GM18511 (cell line): ENCODE data around the gene SLC39A11.
A peak's percentile ranks its signal among the peaks of the same experiment; 100 is the strongest.
"Not testable (repeated sequence)": the region's sequence is repeated elsewhere in the genome, so short reads cannot be mapped to it uniquely, and the experiment has no call there.

Experiments used
- ATAC-seq: cut with Tn5 transposase; IDR thresholded peaks from one replicate; pipeline ENCODE4 v1.9.1; 2021; ENCODE audit warnings: mild to moderate bottlenecking, moderate library complexity; ENCODE audit not compliant: unreplicated experiment

SLC39A11 gene

DNA sequence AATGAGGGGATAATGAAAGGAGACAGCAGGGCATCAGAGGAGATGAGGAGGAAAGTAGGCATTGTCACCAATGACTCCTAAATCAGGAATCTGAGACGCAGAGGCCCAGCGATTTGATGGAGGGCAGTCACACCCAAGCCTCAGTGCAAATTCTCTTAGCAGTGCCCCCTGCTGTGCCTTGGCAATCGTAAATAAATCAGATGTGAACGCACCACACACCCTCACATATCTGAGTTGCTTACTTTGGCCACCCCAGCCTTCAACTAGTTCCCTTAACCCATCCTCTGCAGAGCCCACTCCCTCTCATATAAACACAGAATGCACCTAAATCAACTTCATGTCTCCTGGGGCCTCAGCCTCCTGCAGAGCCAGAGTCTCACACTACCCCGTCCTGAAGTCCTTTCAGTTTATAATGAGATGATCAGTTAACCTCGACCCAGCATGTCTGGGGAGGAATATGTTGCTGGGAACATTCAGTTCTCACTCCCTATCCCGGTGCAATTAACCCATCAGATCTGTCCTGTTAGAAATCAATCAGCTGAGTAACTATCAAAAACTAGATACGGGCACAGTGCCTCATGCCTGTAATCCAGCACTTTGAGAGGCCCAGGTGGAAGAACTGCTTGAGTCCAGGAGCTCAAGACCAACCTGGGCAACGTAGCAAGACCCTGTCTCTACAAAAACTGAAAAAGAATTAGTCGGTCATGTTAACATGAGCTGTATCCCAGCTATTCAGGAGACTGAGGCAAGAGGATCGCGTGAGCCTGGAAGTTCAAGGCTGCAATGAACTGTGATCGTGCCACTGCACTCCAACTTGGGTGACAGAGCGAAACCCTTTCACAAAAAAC lies 78.4 kb downstream of the SLC39A11 start:
- no peak for ATAC-seq

DNA sequence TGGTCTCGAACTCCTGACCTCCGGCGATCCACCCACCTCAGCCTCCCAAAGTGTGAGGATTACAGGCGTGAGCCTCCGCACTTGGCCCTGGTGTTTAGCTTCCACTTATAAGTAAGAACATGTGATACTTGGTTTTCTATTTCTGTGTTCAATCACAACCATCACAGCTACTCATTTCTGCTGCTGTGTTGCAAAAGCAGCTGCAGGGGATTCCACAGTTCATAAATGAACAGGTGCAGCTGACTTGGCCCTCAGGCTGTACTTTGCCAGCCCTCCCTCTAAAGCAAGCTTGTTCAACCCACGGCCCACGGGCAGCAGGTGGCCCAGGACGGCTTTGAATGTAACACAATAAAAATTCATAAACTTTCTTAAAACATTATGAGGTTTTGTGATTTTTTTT lies 79.2 kb downstream of the SLC39A11 start:
- ATAC-seq = peak; percentile 60

- ATAC-seq = no peak
These were observed 81.4 kb downstream of the SLC39A11 start for GRCh38 chr17:73011016-73011486.

DNA sequence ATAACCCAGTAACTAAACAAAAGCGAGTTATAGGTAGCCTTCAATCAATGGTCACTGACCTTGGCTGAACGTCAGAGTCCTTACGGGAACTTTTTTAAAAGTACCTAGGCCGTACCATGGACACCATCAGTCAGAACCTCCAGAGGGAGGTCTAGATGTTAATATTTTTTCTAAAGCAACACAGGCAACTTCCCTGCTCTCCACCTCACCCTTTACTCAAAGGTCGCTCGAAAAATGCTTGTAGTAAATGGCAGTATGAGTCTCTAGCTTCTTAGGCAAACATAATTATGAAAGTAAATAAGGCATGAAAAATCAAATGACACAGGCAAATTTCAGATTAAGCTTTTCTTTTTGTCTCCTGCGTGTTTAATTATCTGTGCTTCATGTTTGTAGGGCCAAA lies 82.1 kb downstream of the SLC39A11 start:
- no peak for ATAC-seq

DNA sequence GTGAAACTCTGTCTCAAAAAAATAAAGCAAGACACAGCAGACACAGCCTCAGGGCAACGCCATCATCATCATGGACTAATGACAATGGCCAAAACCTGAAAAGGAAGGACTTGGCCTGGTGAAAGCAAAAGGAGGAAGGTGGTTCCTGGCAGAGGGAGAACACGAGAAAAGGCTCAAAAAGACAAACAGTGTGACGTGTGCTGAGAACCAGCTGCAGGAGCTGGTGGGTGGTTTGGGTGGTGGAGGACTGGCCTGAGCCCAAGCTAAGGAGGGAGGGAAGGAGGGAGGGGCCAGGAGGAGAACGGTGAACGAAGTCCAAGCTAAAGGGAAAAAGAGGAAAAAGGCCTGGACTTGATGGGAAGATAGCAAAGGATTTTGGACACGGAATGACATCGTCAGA lies 85.1 kb downstream of the SLC39A11 start:
- ATAC-seq = no peak

GRCh38 chr17:73005360-73005759 lies 87.1 kb downstream of the SLC39A11 start:
- ATAC-seq = no peak

GRCh38 chr17:73003487-73003886 lies 89.0 kb downstream of the SLC39A11 start:
- no peak for ATAC-seq

GRCh38 chr17:73000832-73001231 lies 91.7 kb downstream of the SLC39A11 start:
- ATAC-seq = no peak

- not testable (repeated sequence) for ATAC-seq
These were observed 93.0 kb downstream of the SLC39A11 start for GRCh38 chr17:72999474-72999873.

- ATAC-seq = no peak
These were observed 94.1 kb downstream of the SLC39A11 start for GRCh38 chr17:72998343-72998742.

- ATAC-seq = no peak
These were observed 94.9 kb downstream of the SLC39A11 start for GRCh38 chr17:72997559-72997958.

GRCh38 chr17:72996791-72997190 lies 95.7 kb downstream of the SLC39A11 start:
- no peak for ATAC-seq

DNA sequence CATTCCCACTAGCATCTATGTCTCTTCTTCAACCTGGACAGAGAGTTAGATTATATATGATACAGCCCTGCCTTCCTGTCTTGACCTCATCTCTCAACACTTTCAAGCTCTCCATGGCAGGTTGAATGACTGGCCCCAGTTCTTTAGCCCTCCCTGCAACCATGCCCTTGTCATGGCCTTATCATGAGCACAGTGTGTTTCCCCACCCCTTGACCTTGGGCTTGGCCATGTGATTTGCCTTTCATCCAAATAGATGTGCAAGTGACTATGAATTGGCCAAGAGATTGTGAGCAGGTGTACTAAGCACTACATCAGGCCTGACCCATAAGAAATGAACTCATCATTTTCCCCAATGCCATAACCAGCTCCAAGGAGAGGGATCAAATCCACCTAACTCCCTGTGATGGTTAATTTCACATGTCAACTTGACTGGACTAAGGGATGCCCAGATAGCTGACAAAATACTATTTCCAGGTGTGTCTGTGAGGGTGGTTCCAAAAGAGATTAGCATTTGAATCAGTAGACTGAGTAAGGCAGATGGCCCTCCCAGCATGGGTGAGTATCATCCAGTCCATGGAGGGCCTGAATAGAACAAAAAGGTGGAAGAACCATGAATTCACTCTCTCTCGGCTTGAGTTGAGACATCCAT lies 97.4 kb downstream of the SLC39A11 start:
- ATAC-seq = no peak

- not testable (repeated sequence) for ATAC-seq
These were observed 99.6 kb downstream of the SLC39A11 start for GRCh38 chr17:72992783-72993467.

DNA sequence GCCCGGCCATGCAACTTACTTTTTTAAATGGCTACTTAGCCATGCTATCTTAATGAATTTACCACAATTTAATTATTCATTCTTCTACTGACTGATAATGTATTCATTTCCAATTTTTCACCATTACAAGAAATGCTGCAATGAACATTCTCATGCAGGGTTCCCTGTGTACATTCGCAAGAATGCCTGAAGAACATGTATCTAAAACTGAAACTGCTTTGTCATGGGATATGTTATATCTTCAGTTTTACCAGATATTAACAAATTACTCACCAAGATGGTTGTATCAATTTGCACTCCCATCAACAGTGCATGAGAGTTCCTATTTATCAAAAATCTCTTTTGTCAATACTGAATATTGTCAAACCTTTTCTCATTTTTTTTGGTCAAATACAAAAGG lies 100.8 kb downstream of the SLC39A11 start:
- no peak for ATAC-seq

DNA sequence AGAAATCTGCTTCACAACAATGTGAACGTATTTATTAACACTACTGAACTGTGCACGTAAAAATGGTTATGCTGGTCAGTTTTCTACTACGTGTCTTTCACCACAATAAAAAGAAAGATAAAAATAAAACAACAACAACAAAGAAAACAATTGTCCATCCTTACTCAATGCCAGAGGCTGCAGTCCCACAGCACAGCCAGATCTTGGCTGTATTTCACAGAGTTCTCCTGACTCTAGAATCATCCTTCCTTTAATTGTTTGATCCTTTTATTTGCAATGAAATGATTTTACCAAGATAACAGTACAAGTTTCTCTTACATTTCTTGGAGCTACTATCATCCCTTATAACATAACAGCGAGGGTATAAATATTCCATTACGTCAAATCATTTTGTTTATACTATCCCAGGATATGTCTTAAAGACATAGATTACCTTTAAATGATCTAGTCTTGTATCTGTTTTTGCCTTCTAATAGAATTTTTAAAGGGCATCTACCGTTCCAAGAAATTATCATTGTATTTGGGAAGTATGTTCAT lies 103.3 kb downstream of the SLC39A11 start:
- ATAC-seq = no peak

GRCh38 chr17:72988451-72988850 lies 104.0 kb downstream of the SLC39A11 start:
- ATAC-seq = no peak

DNA sequence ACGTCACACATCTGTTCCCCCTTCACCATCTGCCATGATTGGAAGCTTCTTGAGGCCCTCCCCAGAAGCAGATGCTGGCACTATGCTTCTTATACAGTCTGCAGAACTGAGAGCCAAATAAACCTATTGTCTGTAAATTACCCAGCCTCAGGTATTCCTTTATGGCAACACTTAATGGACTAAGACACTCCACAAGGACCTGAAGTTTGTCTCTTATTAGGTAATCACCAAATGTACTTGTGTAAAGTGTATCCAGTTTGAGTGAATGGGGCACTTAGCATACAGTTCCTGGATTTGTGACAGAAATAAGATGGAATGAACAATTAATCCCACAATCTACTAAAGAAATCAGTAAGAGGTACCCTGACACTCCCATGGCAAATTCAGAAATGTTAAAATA lies 105.3 kb downstream of the SLC39A11 start:
- no peak for ATAC-seq

GRCh38 chr17:72985882-72986720 lies 106.4 kb downstream of the SLC39A11 start:
- ATAC-seq = peak; percentile 93

DNA sequence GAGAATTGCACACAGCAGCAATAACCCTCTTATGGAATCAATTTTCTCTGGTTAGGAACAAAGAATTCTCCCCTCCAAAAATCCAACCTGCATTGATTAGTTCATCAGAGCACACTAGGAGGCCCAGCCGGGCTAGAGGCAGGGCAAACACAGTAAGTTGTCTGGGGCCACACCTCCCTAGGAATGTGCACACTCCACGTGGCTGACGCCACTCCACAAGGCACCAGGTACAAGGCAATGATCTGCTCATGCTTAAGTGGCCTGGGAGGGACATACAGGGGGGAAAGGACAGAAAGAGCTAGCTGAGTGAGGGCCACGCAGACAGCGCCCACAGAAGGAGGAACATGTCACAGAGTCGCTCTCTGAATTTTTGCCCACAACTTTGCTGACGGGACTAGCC lies 107.6 kb downstream of the SLC39A11 start:
- ATAC-seq = no peak
